Measurements from ENCODE around the gene MINDY4. TPM values are rescaled to one million over a fixed set of nuclear protein-coding genes. Genes with fewer than 3 reads are reported as not detected.

MINDY4 gene
- total RNA-seq, 2 experiments from 2014 or later, result 1.2 to 1.4 TPM

- CTCF ChIA-PET, result no interaction called here
- no peak for DNase-seq
- intact Hi-C loops (cut with micrococcal nuclease), result no loop called here
Measured at GRCh38 chr7:30744075-30744417, 27.2 kb upstream of the MINDY4 start.

GRCh38 chr7:30745261-30745941 lies 25.8 kb upstream of the MINDY4 start:
- H3K4me3 Mint-ChIP-seq, result no peak overlapping the region
- CTCF ChIA-PET, result interaction anchor here (0.7 to 1.5 kb wide), 2 partner anchors 16 to 18 kb away, joined by 3 read pairs; no protein-coding TSS in a partner anchor
- no peaks in the 10 kb centered on the region for H3K27me3 Mint-ChIP-seq (ENCODE audit: low read depth)
- peaks cover 2% of the 10 kb centered on the region for H3K4me1 Mint-ChIP-seq (ENCODE audit: low read depth)
- no peak for DNase-seq
- H3K9me3 Mint-ChIP-seq, result peaks cover 3% of the 10 kb centered on the region
- intact Hi-C loops (cut with micrococcal nuclease), result no loop called here
- H3K36me3 Mint-ChIP-seq (ENCODE audit: low read depth), result no peaks in the 10 kb centered on the region
- no peak overlapping the region for H3K27ac Mint-ChIP-seq

More at GRCh38 chr7:30744075-30744417, 27.2 kb upstream of the MINDY4 start:
- Mint-ChIP-seq H3K4me1 (ENCODE audit: low read depth) (peaks cover 10% of the 10 kb centered on the region), H3K36me3 (ENCODE audit: low read depth) (no peaks in the 10 kb centered on the region), H3K27ac (no peak overlapping the region), H3K9me3 (no peaks in the 10 kb centered on the region), H3K4me3 (no peak overlapping the region), H3K27me3 (ENCODE audit: low read depth) (no peaks in the 10 kb centered on the region)

- Mint-ChIP-seq H3K27me3 (ENCODE audit: low read depth) (no peaks in the 10 kb centered on the region), H3K27ac (no peak overlapping the region), H3K9me3 (peaks cover 3% of the 10 kb centered on the region), H3K4me1 (ENCODE audit: low read depth) (no peaks in the 10 kb centered on the region), H3K4me3 (no peak overlapping the region), H3K36me3 (ENCODE audit: low read depth) (no peaks in the 10 kb centered on the region)
- intact Hi-C loops (cut with micrococcal nuclease), result no loop called here
- DNase-seq, result no peak
- CTCF ChIA-PET, result interaction anchor here (2.9 kb wide), 1 partner anchor 10 kb away, joined by 15 read pairs; no protein-coding TSS in a partner anchor
Measured at GRCh38 chr7:30750010-30750409, 21.2 kb upstream of the MINDY4 start.

GRCh38 chr7:30750683-30751650 lies 20.2 kb upstream of the MINDY4 start:
- Mint-ChIP-seq H3K27me3 (ENCODE audit: low read depth) (no peaks in the 10 kb centered on the region), H3K4me3 (no peak overlapping the region), H3K9me3 (peaks cover 3% of the 10 kb centered on the region), H3K36me3 (ENCODE audit: low read depth) (no peaks in the 10 kb centered on the region), H3K27ac (no peak overlapping the region), H3K4me1 (ENCODE audit: low read depth) (no peaks in the 10 kb centered on the region)
- DNase-seq, result no peak
- CTCF ChIA-PET, result interaction anchor here (0.5 to 2.9 kb wide), 2 partner anchors 11 to 32 kb away, joined by 3 to 15 read pairs; no protein-coding TSS in a partner anchor
- intact Hi-C loops (cut with micrococcal nuclease), result no loop called here

- intact Hi-C loops (cut with micrococcal nuclease), result no loop called here
- no peak for DNase-seq
- Mint-ChIP-seq H3K9me3 (peaks cover 3% of the 10 kb centered on the region), H3K4me3 (no peak within 1 kb of the TSS), H3K4me1 (ENCODE audit: low read depth) (no peaks in the 10 kb centered on the region), H3K36me3 (ENCODE audit: low read depth) (no peaks in the 10 kb centered on the region), H3K27ac (no peak within 1 kb of the TSS), H3K27me3 (ENCODE audit: low read depth) (no peaks in the 10 kb centered on the region)
- CTCF ChIA-PET, result interaction anchor here (0.5 kb wide), 1 partner anchor 33 kb away, joined by 3 read pairs; no protein-coding TSS in a partner anchor
Measured at GRCh38 chr7:30751696-30752273, 19.4 kb upstream of the MINDY4 start, which contains the start of gene INMT. TSS of gene INMT (plus strand) at chr7:30752135. CDS start at chr7:30752151, 16 bp downstream.

GRCh38 chr7:30752484-30752883 lies 18.7 kb upstream of the MINDY4 start:
- Mint-ChIP-seq H3K27ac (no peak overlapping the region), H3K4me1 (ENCODE audit: low read depth) (no peaks in the 10 kb centered on the region), H3K9me3 (peaks cover 3% of the 10 kb centered on the region), H3K36me3 (ENCODE audit: low read depth) (no peaks in the 10 kb centered on the region), H3K4me3 (no peak overlapping the region), H3K27me3 (ENCODE audit: low read depth) (no peaks in the 10 kb centered on the region)
- CTCF ChIA-PET, result no interaction called here
- no peak for DNase-seq
- intact Hi-C loops (cut with micrococcal nuclease), result no loop called here

GRCh38 chr7:30752979-30753378 lies 18.2 kb upstream of the MINDY4 start:
- Mint-ChIP-seq H3K4me3 (no peak overlapping the region), H3K9me3 (peaks cover 3% of the 10 kb centered on the region)
- CTCF ChIA-PET, result no interaction called here

GRCh38 chr7:30754315-30754877 lies 16.8 kb upstream of the MINDY4 start:
- Mint-ChIP-seq H3K36me3 (ENCODE audit: low read depth) (no peaks in the 10 kb centered on the region), H3K27me3 (ENCODE audit: low read depth) (peaks cover 3% of the 10 kb centered on the region), H3K9me3 (peaks cover 3% of the 10 kb centered on the region), H3K27ac (no peak overlapping the region), H3K4me1 (ENCODE audit: low read depth) (no peaks in the 10 kb centered on the region), H3K4me3 (no peak overlapping the region)
- intact Hi-C loops (cut with micrococcal nuclease), result no loop called here
- CTCF ChIA-PET, result no interaction called here
- DNase-seq, result no peak

More at GRCh38 chr7:30752979-30753378, 18.2 kb upstream of the MINDY4 start:
- Mint-ChIP-seq H3K36me3 (ENCODE audit: low read depth) (no peaks in the 10 kb centered on the region), H3K27me3 (ENCODE audit: low read depth) (peaks cover 2% of the 10 kb centered on the region), H3K4me1 (ENCODE audit: low read depth) (no peaks in the 10 kb centered on the region), H3K27ac (no peak overlapping the region)
- intact Hi-C loops (cut with micrococcal nuclease), result no loop called here
- no peak for DNase-seq

GRCh38 chr7:30755384-30756154 lies 15.6 kb upstream of the MINDY4 start:
- Mint-ChIP-seq H3K4me3 (no peak overlapping the region), H3K27ac (no peak overlapping the region), H3K36me3 (ENCODE audit: low read depth) (no peaks in the 10 kb centered on the region), H3K4me1 (ENCODE audit: low read depth) (no peaks in the 10 kb centered on the region), H3K27me3 (ENCODE audit: low read depth) (peaks cover 7% of the 10 kb centered on the region), H3K9me3 (no peaks in the 10 kb centered on the region)
- no peak for DNase-seq
- intact Hi-C loops (cut with micrococcal nuclease), result no loop called here
- CTCF ChIA-PET, result no interaction called here

- H3K27ac Mint-ChIP-seq, result no peak overlapping the region
- peaks cover 7% of the 10 kb centered on the region for H3K27me3 Mint-ChIP-seq (ENCODE audit: low read depth)
- CTCF ChIA-PET, result interaction anchor here (1.0 to 1.1 kb wide), 2 partner anchors 16 to 208 kb away, joined by 3 read pairs; no protein-coding TSS in a partner anchor
- H3K36me3 Mint-ChIP-seq (ENCODE audit: low read depth), result no peaks in the 10 kb centered on the region
- no peak for DNase-seq
- no peaks in the 10 kb centered on the region for H3K4me1 Mint-ChIP-seq (ENCODE audit: low read depth)
- intact Hi-C loops (cut with micrococcal nuclease), result no loop called here
- H3K4me3 Mint-ChIP-seq, result no peak overlapping the region
- no peaks in the 10 kb centered on the region for H3K9me3 Mint-ChIP-seq
Measured at GRCh38 chr7:30757342-30757692, 13.9 kb upstream of the MINDY4 start.

- DNase-seq, result no peak
- Mint-ChIP-seq H3K4me1 (ENCODE audit: low read depth) (no peaks in the 10 kb centered on the region), H3K4me3 (no peak overlapping the region), H3K27ac (no peak overlapping the region), H3K9me3 (no peaks in the 10 kb centered on the region), H3K36me3 (ENCODE audit: low read depth) (no peaks in the 10 kb centered on the region), H3K27me3 (ENCODE audit: low read depth) (peaks cover 7% of the 10 kb centered on the region)
- intact Hi-C loops (cut with micrococcal nuclease), result no loop called here
- CTCF ChIA-PET, result interaction anchor here (1.3 to 1.4 kb wide), 2 partner anchors 13 to 21 kb away, joined by 3 to 4 read pairs; no protein-coding TSS in a partner anchor
Measured at GRCh38 chr7:30760514-30761213, 10.6 kb upstream of the MINDY4 start.

Data from activated naive CD4-positive, alpha-beta T cell treated with anti-CD3 and anti-CD28 coated beads for 36 hours (primary cell).